ENCODE data around the gene SPTB.

The SPTB gene

GRCh38 chr14:64763801-64764621 is 115.7 kb downstream of the SPTB start:
- no peak for FAIRE-seq

- no peak for FAIRE-seq
Measured at GRCh38 chr14:64763085-64763782, 116.5 kb downstream of the SPTB start.

GRCh38 chr14:64762044-64763034 is 117.4 kb downstream of the SPTB start:
- FAIRE-seq, result no peak

- FAIRE-seq, result no peak
Measured at GRCh38 chr14:64761441-64762043, 118.2 kb downstream of the SPTB start.

GRCh38 chr14:64760916-64761315 is 118.8 kb downstream of the SPTB start:
- FAIRE-seq, result no peak

- no peak for FAIRE-seq
Measured at GRCh38 chr14:64760146-64760755, 119.5 kb downstream of the SPTB start.

- no peak for FAIRE-seq
Measured at GRCh38 chr14:64759555-64759938, 120.2 kb downstream of the SPTB start.

- no peak for FAIRE-seq
Measured at GRCh38 chr14:64758691-64759554, 120.8 kb downstream of the SPTB start.

- FAIRE-seq, result no peak
Measured at GRCh38 chr14:64758025-64758521, 121.6 kb downstream of the SPTB start.

GRCh38 chr14:64757601-64758000 is 122.1 kb downstream of the SPTB start:
- FAIRE-seq, result no peak

- no peak for FAIRE-seq
Measured at GRCh38 chr14:64756712-64757111, 123.0 kb downstream of the SPTB start.

GRCh38 chr14:64755781-64756221 is 123.9 kb downstream of the SPTB start:
- FAIRE-seq, result no peak

- no peak for FAIRE-seq
Measured at GRCh38 chr14:64754685-64755084, 125.0 kb downstream of the SPTB start.

GRCh38 chr14:64753999-64754398 is 125.7 kb downstream of the SPTB start:
- FAIRE-seq, result no peak

GRCh38 chr14:64753374-64753773 is 126.3 kb downstream of the SPTB start:
- no peak for FAIRE-seq

- no peak for FAIRE-seq
Measured at GRCh38 chr14:64752909-64753308, 126.8 kb downstream of the SPTB start.

GRCh38 chr14:64748995-64749714 is 130.6 kb downstream of the SPTB start:
- no peak for FAIRE-seq

GRCh38 chr14:64748521-64748920 is 131.2 kb downstream of the SPTB start:
- FAIRE-seq, result no peak

GRCh38 chr14:64747327-64747726 is 132.4 kb downstream of the SPTB start:
- FAIRE-seq, result no peak
